Activated CD8-positive, alpha-beta T cell treated with anti-CD3 and anti-CD28 coated beads for 36 hours (primary cell): Measurements from ENCODE around the gene GBP6. TPM values are rescaled to one million over a fixed set of nuclear protein-coding genes. Genes with fewer than 3 reads are reported as not detected.
"Not testable (repeated sequence)": the region's sequence is repeated elsewhere in the genome, so short reads cannot be mapped to it uniquely, and the experiment has no call there.

Experiments
- ATAC-seq: fragments of 200-7000 bp; cut with Tn5 transposase; one replicate; pipeline ENCODE4 v1.10.0; 2021; ENCODE audit warnings: mild to moderate bottlenecking, moderate library complexity
- CTCF ChIA-PET: fragments of 350-600 bp; sonication (Branson Sonifier 250); formaldehyde crosslinking; loops from one replicate; lab custom pipeline; 2021; ENCODE audit warnings: antibody characterized with exemption; lab: Charles Lee
- POLR2A ChIA-PET: fragments of 350-600 bp; sonication (Branson Sonifier 250); formaldehyde crosslinking; loops from one replicate; lab custom pipeline; 2021; ENCODE audit warnings: antibody characterized with exemption; lab: Charles Lee
- DNase-seq: peaks from one replicate; pipeline ENCODE4 v3.0.0-alpha.2; 2020
- H3K27ac Mint-ChIP-seq: one replicate; pipeline ENCODE4 v1.8.0; 2021; ENCODE audit warnings: mild to moderate bottlenecking, mixed read lengths
- H3K27me3 Mint-ChIP-seq: one replicate; pipeline ENCODE4 v1.8.0; 2021; ENCODE audit warnings: mixed read lengths
- H3K36me3 Mint-ChIP-seq: one replicate; pipeline ENCODE4 v1.8.0; 2021; ENCODE audit warnings: low read depth, mixed read lengths
- H3K4me1 Mint-ChIP-seq: one replicate; pipeline ENCODE4 v1.8.0; 2021; ENCODE audit warnings: low read depth, mixed read lengths
- H3K4me3 Mint-ChIP-seq: one replicate; pipeline ENCODE4 v1.8.0; 2021; ENCODE audit warnings: mild to moderate bottlenecking, moderate library complexity, mixed read lengths
- H3K9me3 Mint-ChIP-seq: one replicate; pipeline ENCODE4 v1.8.0; 2021; ENCODE audit warnings: mixed read lengths
- CTCF ChIP-seq: fragments of 200-600 bp; IDR thresholded peaks from one replicate; pipeline ENCODE4 v1.8.0; 2022; ENCODE audit warnings: antibody characterized with exemption, mild to moderate bottlenecking
- intact Hi-C: fragments of 100-400 bp; cut with micrococcal nuclease; formaldehyde crosslinking; loops from one replicate; pipeline ENCODE4 v1.10.0; 2022
- total RNA-seq, 2 experiments: library from RNA; stranded (reverse); gene quantifications; one replicate each; pipeline ENCODE4 v1.2.3, GENCODE V29; 2021

The GBP6 gene
- total RNA-seq, 2 experiments from 2014 or later, result 0.49 to 0.61 TPM

GRCh38 chr1:89425056-89425455 lies 61.2 kb downstream of the GBP6 start:
- no peak for ATAC-seq
- Mint-ChIP-seq H3K27ac (no peak overlapping the region), H3K4me3 (no peak overlapping the region), H3K9me3 (no peaks in the 10 kb centered on the region), H3K27me3 (no peaks in the 10 kb centered on the region), H3K36me3 (no peaks in the 10 kb centered on the region), H3K4me1 (no peaks in the 10 kb centered on the region)
- DNase-seq, result no peak
- CTCF ChIA-PET, result interaction anchor here (1.4 kb wide), 1 partner anchor 489 kb away, joined by 3 read pairs; no protein-coding TSS in a partner anchor
- TF ChIP-seq CTCF, result no peak
- POLR2A ChIA-PET, result interaction anchor here (0.7 kb wide), 1 partner anchor 324 kb away, joined by 3 read pairs; no protein-coding TSS in a partner anchor
- intact Hi-C loops, result no loop called here

DNA sequence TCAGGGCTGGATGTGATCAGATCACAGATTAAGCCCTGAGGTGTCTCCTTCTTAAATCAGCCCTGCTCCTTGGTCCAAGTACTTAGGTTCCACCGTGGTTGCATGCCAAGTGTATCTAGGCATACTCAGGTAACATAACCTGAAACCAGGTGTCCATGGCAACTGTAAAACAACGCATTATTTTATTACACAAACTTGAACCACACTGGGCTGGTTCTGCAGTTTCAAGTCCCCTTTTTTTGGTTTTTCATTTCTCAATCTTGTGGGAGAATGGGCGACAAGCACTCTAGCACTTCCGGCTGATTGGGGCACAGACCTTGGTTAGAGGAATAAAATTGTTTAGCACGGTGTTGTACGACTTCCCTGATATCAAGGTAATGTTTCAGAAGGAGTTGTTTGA lies 65.2 kb downstream of the GBP6 start:
- H3K4me1 Mint-ChIP-seq, result peaks cover 13% of the 10 kb centered on the region
- ATAC-seq (no peak), DNase-seq (no peak)
- no peak for TF ChIP-seq CTCF
- intact Hi-C loops, result no loop called here
- ChIA-PET POLR2A (no interaction called here), CTCF (no interaction called here)
- no peaks in the 10 kb centered on the region for H3K36me3 Mint-ChIP-seq
- no peaks in the 10 kb centered on the region for H3K9me3 Mint-ChIP-seq
- H3K27me3 Mint-ChIP-seq, result no peaks in the 10 kb centered on the region
- H3K4me3 Mint-ChIP-seq, result no peak overlapping the region
- H3K27ac Mint-ChIP-seq, result no peak overlapping the region

GRCh38 chr1:89429681-89430080 lies 65.8 kb downstream of the GBP6 start:
- POLR2A ChIA-PET, H3K27me3 Mint-ChIP-seq, intact Hi-C loops, H3K36me3 Mint-ChIP-seq, ATAC-seq, H3K9me3 Mint-ChIP-seq, DNase-seq, H3K27ac Mint-ChIP-seq, H3K4me3 Mint-ChIP-seq, CTCF ChIA-PET: not testable (repeated sequence)
- peaks cover 13% of the 10 kb centered on the region for H3K4me1 Mint-ChIP-seq

DNA sequence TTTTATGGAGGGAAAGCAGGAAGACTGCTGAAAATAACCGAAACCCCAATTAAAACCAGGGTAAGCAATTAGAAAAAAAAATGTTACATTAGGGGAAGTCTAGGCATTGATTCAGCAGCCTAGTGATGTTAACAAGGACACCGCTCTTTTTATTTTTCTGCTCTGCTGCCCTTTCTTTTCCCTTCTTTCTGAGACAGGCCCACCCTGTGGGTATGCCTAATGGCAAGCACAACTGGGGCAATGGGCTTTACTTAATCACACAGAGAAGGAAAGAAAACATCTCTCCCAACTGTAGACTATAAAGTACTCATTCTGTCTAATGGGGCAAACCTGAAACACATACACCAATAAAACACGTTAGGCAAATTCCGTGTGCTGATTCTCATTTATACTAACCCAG lies 69.6 kb downstream of the GBP6 start:
- Mint-ChIP-seq H3K36me3 (peaks cover 2% of the 10 kb centered on the region), H3K27ac (peak overlapping the region; percentile 3), H3K4me3 (no peak overlapping the region), H3K9me3 (peaks cover 5% of the 10 kb centered on the region), H3K27me3 (no peaks in the 10 kb centered on the region), H3K4me1 (peaks cover 13% of the 10 kb centered on the region)
- no peak for ATAC-seq
- DNase-seq, result no peak
- ChIA-PET CTCF (no interaction called here), POLR2A (no interaction called here)
- intact Hi-C loops, result no loop called here
- TF ChIP-seq CTCF, result no peak

DNA sequence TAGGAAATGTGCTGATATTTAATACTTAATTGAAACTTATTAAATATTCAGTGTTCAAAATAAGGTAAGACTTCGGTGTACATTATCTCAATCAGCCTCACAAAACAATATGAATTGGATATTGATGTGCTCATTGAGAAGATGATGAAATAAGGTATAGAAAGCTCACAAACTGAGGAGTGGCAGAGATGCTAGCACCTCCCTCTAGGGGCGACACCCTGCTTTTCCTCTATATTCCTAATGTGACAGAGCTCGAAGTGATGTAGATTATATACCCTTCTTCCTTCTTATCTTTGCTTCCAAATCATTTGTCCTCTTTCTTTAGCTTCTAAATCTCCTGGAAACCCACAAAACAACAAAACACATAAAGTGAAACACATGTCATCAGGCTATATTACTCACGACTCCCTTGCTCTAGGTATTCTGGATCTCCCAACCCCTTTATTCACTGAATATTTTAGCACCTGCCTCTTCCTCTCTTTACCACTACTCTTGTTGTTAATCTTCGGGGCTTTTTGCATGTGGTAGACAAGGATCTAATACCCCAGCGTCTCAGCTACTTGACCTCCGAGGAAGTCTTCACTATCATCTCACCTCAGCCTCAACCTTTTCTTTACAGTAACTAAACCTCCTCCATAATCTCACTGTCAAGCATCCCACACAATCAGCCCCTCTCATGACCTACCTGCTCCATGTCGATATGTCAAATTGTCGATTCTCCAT lies 70.4 kb downstream of the GBP6 start:
- Mint-ChIP-seq H3K4me1 (peaks cover 13% of the 10 kb centered on the region), H3K9me3 (peaks cover 13% of the 10 kb centered on the region)
- H3K27me3 Mint-ChIP-seq, H3K4me3 Mint-ChIP-seq, intact Hi-C loops, H3K27ac Mint-ChIP-seq, H3K36me3 Mint-ChIP-seq: not testable (repeated sequence)
- ATAC-seq, result peak; percentile 96
- POLR2A ChIA-PET, result interaction anchor here (0.8 kb wide), 1 partner anchor 313 kb away, joined by 4 read pairs; no protein-coding TSS in a partner anchor
- DNase-seq, result peak; percentile 46
- CTCF ChIA-PET, result interaction anchor here (1.0 to 1.2 kb wide), 3 partner anchors 10 to 19 kb away, joined by 3 to 4 read pairs (median 3); no protein-coding TSS in a partner anchor

Other genes starting within 250 kb of the GBP6 start
- 100 to 1,000 TPM; 181 to 189 TPM for gene GBP2, start 237.9 kb upstream of the GBP6 start, total RNA-seq
- under 1 TPM; 0.11 to 0.20 TPM for gene GBP7, start 188.1 kb upstream of the GBP6 start, total RNA-seq
- 10 to 100 TPM; 34.2 to 38.3 TPM for gene GBP4, start 165.1 kb upstream of the GBP6 start, total RNA-seq
- gene GBP5, start 91.2 kb upstream of the GBP6 start, total RNA-seq, result 100 to 1,000 TPM; 163 to 174 TPM
- 10 to 100 TPM; 24.9 to 31.7 TPM for gene LRRC8B, start 160.8 kb downstream of the GBP6 start, total RNA-seq